OCI-LY3 (cell line): ENCODE measurements around the gene UBAC1.
"Not testable (repeated sequence)": the region's sequence is repeated elsewhere in the genome, so short reads cannot be mapped to it uniquely, and the experiment has no call there.

Experiments used
- H2AFZ ChIP-seq: fragments of 200-600, 300-600 bp; shearing (Covaris generic); 2 replicates; pipeline ENCODE4 v1.6.0; 2014; ENCODE audit warnings: antibody characterized with exemption, low read depth, low read length
- H3K27ac ChIP-seq: fragments of 200-600, 300-600 bp; sonication (generic); 2 replicates; pipeline ENCODE4 v1.5.1; 2014; ENCODE audit warnings: mild to moderate bottlenecking, low read length, moderate library complexity, mixed read lengths
- H3K27me3 ChIP-seq: fragments of 200-600, 300-600 bp; sonication (generic); 2 replicates; pipeline ENCODE4 v1.6.1; 2014; ENCODE audit warnings: low read depth, low read length, mixed read lengths
- H3K36me3 ChIP-seq: fragments of 200-600, 300-600 bp; sonication (generic); replicated peaks from 2 replicates; pipeline ENCODE3; 2014; ENCODE audit warnings: low read depth, low read length, mixed read lengths
- H3K4me1 ChIP-seq: fragments of 300-600, 200-600 bp; sonication (generic); 2 replicates; pipeline ENCODE4 v1.6.1; 2014; ENCODE audit warnings: low read length, mixed read lengths
- H3K4me2 ChIP-seq: fragments of 200-600, 300-600 bp; sonication (generic); 2 replicates; pipeline ENCODE4 v1.6.1; 2014; ENCODE audit warnings: low read length, mixed read lengths
- H3K4me3 ChIP-seq: fragments of 300-600, 200-600 bp; sonication (generic); 2 replicates; pipeline ENCODE4 v1.5.1; 2014; ENCODE audit warnings: antibody characterized with exemption, mild to moderate bottlenecking, low read length, moderate library complexity
- H3K79me2 ChIP-seq: fragments of 300-600, 200-600 bp; shearing (Covaris generic); 2 replicates; pipeline ENCODE4 v1.6.1; 2014; ENCODE audit warnings: mild to moderate bottlenecking, low read length, mixed read lengths
- H3K9ac ChIP-seq: fragments of 300-600, 200-600 bp; shearing (Covaris generic); 2 replicates; pipeline ENCODE4 v1.6.0; 2014; ENCODE audit warnings: mild to moderate bottlenecking, low read length, moderate library complexity
- H3K9me3 ChIP-seq: fragments of 200-600, 300-600 bp; shearing (Covaris generic); 2 replicates; pipeline ENCODE4 v1.6.1; 2014; ENCODE audit warnings: low read length, mixed read lengths; ENCODE audit not compliant: insufficient read depth
- H4K20me1 ChIP-seq: fragments of 200-600, 300-600 bp; sonication (generic); 2 replicates; pipeline ENCODE4 v1.6.1; 2016; ENCODE audit warnings: low read length, mixed read lengths; ENCODE audit not compliant: insufficient read depth
- CTCF ChIP-seq: fragments of 200-600, 300-600 bp; sonication (generic); IDR thresholded peaks from 2 replicates; pipeline ENCODE4 v1.5.1; 2014; ENCODE audit warnings: antibody characterized with exemption, low read length, low read depth
- EZH2phosphoT487 ChIP-seq: fragments of 200-600 bp; shearing (Covaris generic); IDR thresholded peaks from 2 replicates; pipeline ENCODE4 v1.6.1; 2018; ENCODE audit warnings: antibody characterized with exemption, mixed run types, low read depth

UBAC1 gene

GRCh38 chr9:135914921-135915320 is 46.3 kb downstream of the UBAC1 start:
- no peak overlapping the region for H3K4me3 ChIP-seq
- H3K9ac ChIP-seq = no peak overlapping the region
- H3K27ac ChIP-seq = no peak overlapping the region
- H2AFZ ChIP-seq = no peak overlapping the region
- H3K9me3 ChIP-seq = peaks cover 31% of the 10 kb centered on the region; the same call in 1 of the 2 replicates
- no peak for TF ChIP-seq CTCF
- TF ChIP-seq EZH2phosphoT487 = no peak
- no peaks in the 10 kb centered on the region for H4K20me1 ChIP-seq
- H3K79me2 ChIP-seq = no peaks in the 10 kb centered on the region
- H3K4me1 ChIP-seq = peaks cover 7% of the 10 kb centered on the region
- no peak overlapping the region for H3K4me2 ChIP-seq
- peaks cover 72% of the 10 kb centered on the region for H3K36me3 ChIP-seq
- H3K27me3 ChIP-seq = no peaks in the 10 kb centered on the region

GRCh38 chr9:135911233-135911632 is 49.9 kb downstream of the UBAC1 start:
- H3K36me3 ChIP-seq = peaks cover 71% of the 10 kb centered on the region

GRCh38 chr9:135910757-135911156 is 50.4 kb downstream of the UBAC1 start:
- Histone ChIP-seq H3K9ac (no peak overlapping the region), H3K9me3 (peaks cover 18% of the 10 kb centered on the region; the same call in 1 of the 2 replicates), H3K36me3 (peaks cover 66% of the 10 kb centered on the region), H3K27ac (no peak overlapping the region), H3K4me1 (peaks cover 13% of the 10 kb centered on the region), H2AFZ (no peak overlapping the region), H3K4me2 (no peak overlapping the region), H4K20me1 (no peaks in the 10 kb centered on the region), H3K27me3 (no peaks in the 10 kb centered on the region), H3K79me2 (peaks cover 19% of the 10 kb centered on the region), H3K4me3 (no peak overlapping the region)
- TF ChIP-seq EZH2phosphoT487 = no peak
- TF ChIP-seq CTCF = no peak

More at GRCh38 chr9:135911233-135911632, 49.9 kb downstream of the UBAC1 start:
- not testable (repeated sequence) for H3K4me2 ChIP-seq, H4K20me1 ChIP-seq, H2AFZ ChIP-seq, H3K27ac ChIP-seq, H3K27me3 ChIP-seq, H3K9ac ChIP-seq, H3K4me3 ChIP-seq
- Histone ChIP-seq H3K9me3 (peaks cover 23% of the 10 kb centered on the region; the same call in 1 of the 2 replicates), H3K4me1 (peaks cover 12% of the 10 kb centered on the region), H3K79me2 (peaks cover 18% of the 10 kb centered on the region)

- Histone ChIP-seq H2AFZ (no peak overlapping the region), H3K27ac (no peak overlapping the region), H3K9me3 (peaks cover 13% of the 10 kb centered on the region; the same call in 1 of the 2 replicates), H3K9ac (no peak overlapping the region), H3K4me3 (no peak overlapping the region), H4K20me1 (no peaks in the 10 kb centered on the region), H3K36me3 (peaks cover 66% of the 10 kb centered on the region), H3K27me3 (no peaks in the 10 kb centered on the region), H3K4me2 (no peak overlapping the region), H3K79me2 (peaks cover 24% of the 10 kb centered on the region), H3K4me1 (peaks cover 15% of the 10 kb centered on the region)
- TF ChIP-seq EZH2phosphoT487 (no peak), CTCF (no peak)
These were observed 51.0 kb downstream of the UBAC1 start for GRCh38 chr9:135910216-135910615.

GRCh38 chr9:135909371-135909770 is 51.8 kb downstream of the UBAC1 start:
- H3K27ac ChIP-seq = no peak overlapping the region
- H3K4me1 ChIP-seq = peaks cover 20% of the 10 kb centered on the region
- H2AFZ ChIP-seq = no peak overlapping the region
- H3K9me3 ChIP-seq = peaks cover 6% of the 10 kb centered on the region; the same call in 1 of the 2 replicates
- H3K36me3 ChIP-seq = peaks cover 58% of the 10 kb centered on the region
- no peak overlapping the region for H3K4me2 ChIP-seq
- H3K27me3 ChIP-seq = no peaks in the 10 kb centered on the region
- H4K20me1 ChIP-seq = no peaks in the 10 kb centered on the region
- TF ChIP-seq CTCF = no peak
- no peak for TF ChIP-seq EZH2phosphoT487
- H3K4me3 ChIP-seq = no peak overlapping the region
- H3K79me2 ChIP-seq = peaks cover 33% of the 10 kb centered on the region
- H3K9ac ChIP-seq = no peak overlapping the region
